ENCODE data around the gene HMMR.
"Not testable (repeated sequence)": the region's sequence is repeated elsewhere in the genome, so short reads cannot be mapped to it uniquely, and the experiment has no call there.

Gene HMMR

DNA sequence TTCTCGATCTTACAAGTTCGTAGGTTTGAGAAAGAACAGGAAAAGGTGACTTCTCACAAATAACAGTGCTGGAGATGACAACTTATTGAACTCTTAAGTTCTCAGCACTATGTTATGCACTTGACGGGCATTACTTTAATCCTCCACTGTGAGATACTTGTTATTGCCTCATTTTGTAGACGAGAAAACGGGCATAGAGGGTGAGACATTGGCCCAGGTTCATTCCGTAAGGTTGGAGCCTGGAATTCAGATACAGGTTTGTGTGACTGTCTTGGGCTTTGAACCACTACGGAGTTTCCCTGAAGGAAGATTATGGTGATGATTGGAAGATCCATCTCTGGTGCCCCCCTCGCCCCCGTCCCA is 45.6 kb downstream of the HMMR start:
- DNase-seq (ENCODE audit: low read depth in 1 of 2, low spot score in 1 of 2), result no peak

DNA sequence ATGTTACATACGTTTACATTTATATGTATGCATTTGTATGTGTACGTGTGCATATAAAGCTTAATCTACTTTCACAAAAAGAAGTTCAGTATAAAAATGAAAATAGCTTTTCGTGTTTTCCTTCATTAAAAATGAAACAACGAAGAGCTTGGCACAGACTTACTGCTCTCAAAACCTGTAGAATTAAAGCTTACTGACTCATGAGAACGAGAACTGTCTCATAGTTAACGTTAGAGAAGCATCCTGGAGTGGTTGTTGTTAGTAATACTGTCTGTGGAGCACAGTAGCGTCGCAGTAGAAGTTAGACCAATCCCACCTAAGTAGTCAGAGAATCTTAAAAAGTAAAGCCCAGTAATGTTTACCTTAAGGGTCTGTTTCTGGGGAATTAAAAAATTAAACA is 46.3 kb downstream of the HMMR start:
- DNase-seq (ENCODE audit: low read depth in 1 of 2, low spot score in 1 of 2), result no peak

DNA sequence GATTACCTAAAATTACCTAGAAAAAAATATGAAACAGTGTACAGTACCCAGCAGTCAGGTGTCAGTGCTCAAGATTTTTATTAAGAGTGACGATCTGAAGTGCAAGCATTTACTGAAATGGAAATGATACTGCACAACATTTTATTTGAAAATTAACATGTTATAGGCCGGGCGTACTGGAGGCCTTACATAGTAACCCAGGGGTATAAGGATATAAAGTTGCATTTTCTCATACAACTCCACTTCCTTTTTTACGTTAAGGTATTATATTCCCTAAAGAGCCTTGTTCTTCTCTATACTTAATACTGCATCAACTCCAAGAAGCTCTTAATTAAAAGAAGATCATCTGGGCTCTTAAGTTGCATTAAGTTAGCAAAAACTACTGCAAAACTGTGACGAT is 48.3 kb downstream of the HMMR start:
- DNase-seq (ENCODE audit: low read depth in 1 of 2, low spot score in 1 of 2), result no peak

DNA sequence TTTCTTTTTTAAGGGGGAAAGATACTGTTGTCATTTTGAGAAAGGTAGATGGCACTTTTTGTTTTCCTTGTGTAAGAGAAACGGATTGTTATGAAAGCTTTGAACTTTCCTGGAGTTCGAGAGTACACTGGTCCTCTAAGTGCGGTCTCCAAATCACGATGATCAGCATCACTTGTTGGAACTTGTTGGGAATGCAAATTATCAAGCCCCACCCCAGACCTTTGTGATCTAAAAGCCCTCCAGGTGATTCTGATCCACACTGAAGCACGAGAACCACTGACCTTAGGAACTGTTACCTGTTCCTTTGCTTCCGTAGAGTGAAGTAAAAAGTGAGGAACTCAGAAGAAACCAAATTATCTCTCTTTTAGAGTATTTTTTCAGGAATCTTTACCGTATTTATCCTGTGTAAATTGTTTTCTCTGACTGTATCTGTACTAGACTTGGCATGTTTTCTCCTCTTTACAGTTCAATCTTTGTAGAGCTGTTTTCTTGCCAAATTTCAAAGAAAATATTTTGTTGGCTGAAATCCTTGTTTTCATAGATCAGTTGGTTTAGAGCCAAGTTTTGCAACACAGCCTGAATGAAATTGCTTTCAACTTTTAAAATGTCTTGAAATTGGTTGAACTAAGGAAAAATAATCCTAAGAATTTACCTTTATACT is 49.0 kb downstream of the HMMR start:
- DNase-seq (ENCODE audit: low read depth in 1 of 2, low spot score in 1 of 2), result no peak

DNA sequence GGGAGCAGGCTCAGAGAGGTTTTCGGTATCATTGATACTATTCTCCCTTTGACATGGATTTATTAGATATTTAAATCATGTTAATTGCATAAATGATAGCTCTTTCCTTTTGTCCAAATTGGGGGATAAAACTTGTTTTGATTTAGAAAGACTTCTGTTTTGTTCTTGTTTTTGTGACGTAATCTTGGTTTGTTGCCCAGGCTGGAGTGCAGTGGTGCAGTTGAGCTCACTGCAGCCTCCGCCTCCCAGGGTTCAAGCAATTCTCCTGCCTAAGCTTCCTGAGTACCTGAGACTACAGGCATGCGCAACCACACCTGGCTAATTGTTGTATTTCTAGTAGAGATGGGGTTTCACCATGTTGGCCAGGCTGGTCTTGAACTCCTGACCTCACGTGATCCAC is 52.1 kb downstream of the HMMR start:
- no peak for DNase-seq (ENCODE audit: low read depth in 1 of 2, low spot score in 1 of 2)

DNA sequence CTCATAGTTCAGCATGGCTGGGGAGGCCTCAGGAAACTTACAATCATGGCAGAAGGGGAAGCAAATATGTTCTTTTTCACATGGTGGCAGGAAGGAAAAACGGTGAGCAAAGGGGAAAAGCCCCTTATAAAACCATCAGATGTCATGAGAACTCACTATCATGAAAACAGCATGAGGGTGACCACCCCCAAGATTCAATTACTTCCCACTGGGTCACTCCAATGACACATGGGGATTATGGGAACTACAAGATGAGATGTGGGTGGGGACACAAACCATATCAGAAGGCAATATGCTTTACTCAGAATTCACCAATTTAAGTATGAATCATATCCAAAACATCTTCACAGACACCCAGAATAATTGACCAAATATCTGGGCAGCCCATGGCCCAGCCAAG is 64.7 kb downstream of the HMMR start:
- no peak for DNase-seq (ENCODE audit: low read depth in 1 of 2, low spot score in 1 of 2)

DNA sequence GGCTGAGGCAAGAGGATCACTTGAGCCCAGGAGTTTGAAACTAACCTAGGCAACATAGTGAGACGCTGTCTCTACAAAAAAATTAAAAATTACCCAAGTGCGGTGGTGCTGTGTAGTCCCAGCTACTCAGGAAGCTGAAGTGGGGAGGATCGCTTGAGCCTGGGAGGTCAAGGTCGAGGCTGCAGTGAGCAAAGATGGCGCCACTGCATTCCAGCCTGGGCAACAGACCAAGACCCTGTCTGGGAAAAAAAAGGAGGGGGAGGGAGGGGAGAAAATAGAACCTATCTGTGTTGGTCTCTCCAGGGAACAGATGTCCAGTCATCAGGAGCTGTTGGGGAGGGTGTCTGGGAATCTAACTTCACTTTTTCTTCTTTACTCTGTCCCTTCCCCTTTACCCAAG is 69.3 kb downstream of the HMMR start:
- no peak for DNase-seq (ENCODE audit: low read depth in 1 of 2, low spot score in 1 of 2)

DNA sequence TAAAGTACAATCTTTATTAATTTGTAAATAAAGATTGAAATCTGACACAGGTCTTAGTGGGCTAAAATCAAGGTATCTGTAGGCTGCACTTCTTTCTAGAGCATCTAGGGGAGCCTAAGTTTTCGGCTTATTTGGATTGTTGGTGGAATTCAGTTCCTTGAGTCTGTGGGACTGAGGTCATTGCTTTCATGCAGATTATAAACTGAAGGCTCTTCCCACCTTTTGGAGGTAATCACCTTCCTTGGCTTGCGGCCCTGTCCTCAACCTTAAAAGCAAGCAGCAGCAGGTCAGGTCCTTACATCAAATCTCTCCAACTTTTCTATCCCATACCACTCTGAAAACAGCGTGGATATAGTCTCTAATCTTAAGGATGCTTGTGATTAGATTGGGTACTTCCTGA is 70.8 kb downstream of the HMMR start:
- DNase-seq (ENCODE audit: low read depth in 1 of 2, low spot score in 1 of 2), result no peak

DNA sequence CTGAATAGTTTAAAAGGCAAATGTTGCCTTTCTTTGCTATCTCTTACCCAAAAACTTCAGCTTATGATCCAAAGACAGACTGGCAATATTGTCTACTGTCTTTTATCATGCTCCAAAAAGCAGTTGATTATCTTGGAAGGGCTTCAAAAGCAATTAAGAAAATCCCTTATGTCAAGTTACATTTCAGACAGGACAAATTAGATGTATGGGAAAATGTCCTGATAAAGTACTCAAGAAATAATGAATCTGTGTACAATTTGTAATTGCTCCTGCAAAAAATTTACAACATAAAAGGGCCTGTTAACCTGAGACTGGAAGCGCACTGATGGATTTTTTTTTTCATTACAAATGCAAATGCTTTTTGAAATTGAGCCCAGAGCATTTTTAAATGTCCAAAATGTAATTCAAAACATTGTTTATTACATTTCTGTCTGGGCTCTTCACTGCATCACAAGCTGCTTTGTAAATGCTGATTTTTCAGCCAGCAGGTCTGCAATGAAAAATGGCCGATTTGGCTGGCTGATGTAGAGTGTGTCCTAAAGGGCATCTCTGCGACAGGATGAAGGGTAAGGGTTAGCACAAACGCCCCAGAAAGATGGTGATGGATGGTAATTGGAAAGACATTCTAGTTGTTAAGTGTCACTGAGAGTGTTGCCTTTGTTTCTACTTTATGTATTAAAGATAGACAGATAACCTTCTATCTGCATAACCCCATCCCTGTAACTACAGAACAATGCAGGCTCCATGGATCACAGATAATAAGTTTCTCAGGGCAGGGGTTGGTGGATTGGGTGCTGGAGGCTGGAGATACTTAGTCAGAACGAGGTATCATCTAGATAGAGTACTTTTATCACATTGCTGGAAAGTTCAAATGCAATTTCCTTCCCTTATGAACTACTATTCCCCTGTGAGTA is 72.0 kb downstream of the HMMR start:
- DNase-seq (ENCODE audit: low read depth in 1 of 2, low spot score in 1 of 2), result no peak

DNA sequence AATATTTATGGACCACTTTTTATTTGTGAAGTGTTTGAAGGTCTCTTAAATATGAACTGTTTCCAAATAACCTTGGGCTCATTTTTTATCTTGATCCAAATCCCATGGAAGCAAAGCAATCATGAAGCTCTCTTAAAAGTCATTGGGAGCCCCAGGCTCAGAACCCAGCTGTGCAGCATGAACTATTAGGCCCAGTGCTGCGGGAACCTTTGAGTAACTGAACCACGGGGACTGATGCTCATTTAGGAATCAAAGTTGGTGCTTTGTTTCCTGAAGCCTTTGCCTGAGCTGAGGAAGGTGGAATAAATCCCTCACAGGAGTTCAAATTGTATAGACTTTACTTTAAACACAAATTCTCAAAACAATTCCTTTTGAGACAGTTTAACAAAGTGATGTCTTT is 72.8 kb downstream of the HMMR start:
- DNase-seq (ENCODE audit: low read depth in 1 of 2, low spot score in 1 of 2), result no peak

DNA sequence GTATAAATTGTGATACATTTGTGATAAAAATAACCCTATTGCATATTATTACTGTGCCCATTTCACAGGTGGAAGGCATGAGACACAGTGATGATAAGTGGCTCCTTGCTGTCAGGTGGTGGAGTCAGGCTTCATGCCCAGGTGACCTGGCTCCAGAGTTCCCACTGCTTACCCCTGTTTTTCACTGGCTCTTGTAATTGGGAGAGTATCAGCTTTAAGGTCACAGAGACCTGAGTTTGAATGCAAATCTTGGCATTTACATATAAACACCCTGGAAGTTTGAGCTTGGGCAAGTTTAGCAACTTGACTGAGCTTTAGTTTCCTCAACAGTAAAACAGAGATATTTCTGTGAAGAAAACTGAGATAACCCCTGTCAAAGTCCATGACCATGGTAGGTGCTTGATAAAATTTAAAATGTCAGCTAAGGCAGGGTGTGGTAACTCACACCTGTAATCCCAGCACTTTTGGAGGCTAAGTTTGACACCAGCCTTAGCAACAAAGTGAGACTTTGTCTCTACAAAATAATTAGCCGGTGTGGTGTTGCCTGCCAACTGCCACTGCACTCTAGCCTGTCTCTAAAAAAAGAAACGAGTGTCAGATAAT is 74.2 kb downstream of the HMMR start:
- DNase-seq (ENCODE audit: low read depth in 1 of 2, low spot score in 1 of 2), result no peak

DNA sequence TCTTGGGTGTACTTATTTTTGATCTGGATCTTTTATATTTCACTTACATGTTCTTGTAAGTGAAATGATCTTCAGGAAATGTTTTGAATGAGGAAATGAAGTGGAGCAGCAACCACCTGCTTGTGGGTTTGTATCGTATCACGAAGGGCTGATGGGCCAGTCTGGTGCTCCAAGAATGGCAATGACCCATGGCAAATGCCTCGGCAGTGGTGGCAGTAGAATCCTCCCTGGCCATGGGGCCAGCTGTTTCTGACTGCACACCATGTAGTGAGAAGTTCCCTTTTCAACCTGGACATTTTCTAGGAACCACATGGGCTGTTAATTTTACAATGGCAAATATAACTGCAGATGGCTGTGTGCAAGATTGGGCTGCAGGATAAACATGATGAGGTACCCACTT is 74.9 kb downstream of the HMMR start:
- DNase-seq (ENCODE audit: low read depth in 1 of 2, low spot score in 1 of 2), result no peak

DNA sequence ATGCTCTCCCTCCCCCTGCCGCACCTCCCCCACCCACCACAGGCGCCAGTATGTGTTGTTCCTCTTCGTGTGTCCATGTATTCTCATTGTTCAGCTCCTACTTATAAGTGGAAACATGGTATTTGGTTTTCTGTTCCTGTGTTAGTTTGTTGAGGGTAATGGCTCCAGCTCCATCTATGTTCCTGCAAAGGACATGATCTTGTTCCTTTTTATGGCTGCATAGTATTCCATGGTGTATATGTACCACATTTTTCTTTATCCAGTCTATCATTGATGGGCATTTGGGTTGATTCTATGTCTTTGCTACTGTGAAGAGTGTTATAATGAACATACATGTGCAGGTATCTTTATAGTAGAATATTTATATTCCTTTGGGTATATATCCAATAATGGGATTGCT is 76.0 kb downstream of the HMMR start:
- not testable (repeated sequence) for DNase-seq (ENCODE audit: low read depth in 1 of 2, low spot score in 1 of 2)

DNA sequence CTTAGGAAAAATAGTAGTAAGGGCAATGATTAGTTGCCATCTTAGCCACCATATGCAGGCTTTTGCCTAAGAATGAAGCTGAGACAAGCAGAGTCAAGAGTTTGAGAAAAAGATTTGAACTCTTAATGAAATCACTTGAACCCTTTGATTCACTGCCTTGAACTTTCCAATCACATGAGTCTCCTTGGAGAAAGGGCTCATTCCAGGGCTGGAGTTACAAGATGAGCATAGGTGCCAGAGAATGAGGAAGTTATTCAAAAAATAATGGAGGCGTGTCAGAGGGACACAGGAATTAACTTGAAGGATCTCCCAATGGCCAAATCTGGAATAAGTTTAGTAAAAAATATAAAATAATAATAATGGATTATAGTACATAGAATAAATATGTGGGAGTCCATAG is 80.3 kb downstream of the HMMR start:
- no peak for DNase-seq (ENCODE audit: low read depth in 1 of 2, low spot score in 1 of 2)

Measured in stimulated activated CD4-positive, alpha-beta T cell treated with anti-CD3 and anti-CD28 coated beads, Interleukin-15, amount 100 ng/mL, for 1 hour (primary cell).